HG03108 (cell line): ENCODE results near the gene ZNF22.

Experiments
- ATAC-seq: cut with Tn5 transposase; IDR thresholded peaks from one replicate; pipeline ENCODE4 v1.9.1; 2021; ENCODE audit warnings: moderate library complexity; ENCODE audit not compliant: unreplicated experiment

The ZNF22 gene

GRCh38 chr10:44963772-44964633 lies 36.7 kb upstream of the ZNF22 start:
- ATAC-seq, result no peak

GRCh38 chr10:44965104-44965503 lies 35.6 kb upstream of the ZNF22 start:
- ATAC-seq, result no peak

DNA sequence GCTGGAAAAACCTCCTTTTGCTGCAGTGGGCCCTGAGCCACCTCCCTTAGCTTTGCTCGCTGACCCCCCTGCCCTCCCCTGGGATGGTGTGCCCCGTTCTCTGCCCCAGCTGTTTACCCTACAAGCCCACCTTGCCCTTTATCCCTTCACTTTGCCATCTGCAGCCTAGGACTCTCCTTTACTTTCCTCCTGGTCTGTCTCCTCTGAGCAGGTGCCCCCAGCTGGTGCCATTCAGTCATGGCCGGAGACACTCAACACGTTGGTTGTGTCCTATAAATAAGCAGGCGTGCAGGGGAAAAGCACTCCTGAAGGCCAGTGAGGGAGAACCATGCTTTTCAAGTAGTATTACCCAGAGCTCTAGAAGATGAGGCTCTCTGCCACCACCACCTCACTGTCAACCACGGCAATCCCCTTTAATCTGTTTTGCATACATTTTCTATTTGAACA lies 35.0 kb upstream of the ZNF22 start:
- ATAC-seq, result no peak

DNA sequence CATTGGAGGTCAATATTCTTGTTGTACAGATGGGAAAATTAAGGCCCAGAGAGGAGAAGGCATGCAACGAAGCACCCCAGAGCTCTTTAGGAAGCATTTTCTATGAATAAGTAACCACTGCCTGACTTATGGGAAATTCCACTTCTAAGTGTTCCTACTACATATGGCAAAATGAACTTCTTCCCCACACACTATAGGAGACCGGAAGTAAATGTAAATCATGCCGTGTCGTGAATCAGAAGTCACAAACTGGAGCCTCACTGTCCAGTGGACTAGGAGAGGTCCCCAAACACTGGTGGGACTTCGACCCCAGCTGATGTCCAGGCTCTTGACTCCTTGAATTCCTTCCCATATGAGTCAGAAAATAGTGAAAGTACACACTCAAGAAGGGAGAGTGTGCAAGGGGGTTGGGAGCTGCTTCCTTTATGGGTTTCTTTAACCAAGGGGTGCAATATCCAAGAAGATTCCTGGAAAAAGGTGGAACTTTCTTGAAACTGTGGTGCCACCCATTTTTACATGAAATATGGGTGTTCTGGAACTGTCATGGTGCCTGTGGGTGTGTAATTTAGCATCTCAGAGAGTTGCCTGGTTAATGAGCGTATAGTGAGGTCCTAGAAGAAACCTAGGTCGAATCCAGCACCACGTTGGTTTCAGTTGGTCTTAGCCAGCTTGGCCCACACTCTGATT lies 34.5 kb upstream of the ZNF22 start:
- no peak for ATAC-seq

DNA sequence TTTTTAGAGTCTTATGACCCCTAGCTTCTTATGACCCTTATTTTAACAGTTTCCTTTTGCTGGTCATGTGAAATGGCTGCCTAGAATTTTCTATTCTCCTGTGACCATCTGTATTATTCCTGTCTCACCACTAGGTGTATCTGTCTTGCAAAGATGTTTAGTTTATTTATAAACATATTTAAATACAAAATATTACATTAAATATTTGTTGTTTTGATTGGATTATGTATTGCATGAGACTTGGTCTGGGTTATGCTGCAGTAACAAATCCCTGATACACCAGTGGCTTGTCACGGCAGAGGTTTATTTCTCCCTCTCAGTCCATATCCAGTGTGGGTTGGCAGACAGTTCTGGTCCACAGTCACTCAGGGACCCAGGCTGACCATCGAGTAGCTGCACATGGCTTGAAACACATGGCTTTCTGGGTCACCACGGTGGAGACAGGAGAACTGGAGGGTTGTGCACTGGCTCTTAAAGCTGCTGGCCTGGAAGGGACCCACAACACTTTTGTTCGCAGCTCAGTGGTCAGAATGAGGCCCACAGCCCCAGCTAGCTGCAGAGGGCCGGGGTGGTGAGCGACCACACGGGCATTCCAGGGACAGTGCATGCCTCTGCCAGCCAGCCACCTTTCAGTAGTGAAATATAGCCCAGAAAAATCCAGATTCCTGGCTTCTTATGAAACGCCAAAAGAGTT lies 33.8 kb upstream of the ZNF22 start:
- ATAC-seq, result no peak

DNA sequence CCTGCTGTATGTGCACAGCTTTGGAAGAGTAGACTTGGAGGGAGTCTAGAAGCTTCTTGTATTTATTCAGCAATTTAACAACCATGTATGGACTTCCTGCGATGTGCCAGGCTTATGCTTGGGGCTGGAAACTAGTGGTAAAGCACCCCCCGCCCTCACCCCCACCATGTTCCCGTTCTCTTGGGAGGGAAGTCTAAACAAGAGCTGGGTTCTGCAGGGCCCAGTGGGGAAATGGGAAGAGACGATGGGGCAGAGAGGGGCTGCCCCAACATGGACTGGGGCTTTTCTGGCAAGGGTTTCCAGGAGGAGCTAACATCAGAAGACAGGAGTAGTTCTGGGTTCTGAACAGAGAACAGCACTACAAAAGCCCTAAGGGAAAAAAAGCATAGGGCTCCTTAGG lies 33.1 kb upstream of the ZNF22 start:
- no peak for ATAC-seq

DNA sequence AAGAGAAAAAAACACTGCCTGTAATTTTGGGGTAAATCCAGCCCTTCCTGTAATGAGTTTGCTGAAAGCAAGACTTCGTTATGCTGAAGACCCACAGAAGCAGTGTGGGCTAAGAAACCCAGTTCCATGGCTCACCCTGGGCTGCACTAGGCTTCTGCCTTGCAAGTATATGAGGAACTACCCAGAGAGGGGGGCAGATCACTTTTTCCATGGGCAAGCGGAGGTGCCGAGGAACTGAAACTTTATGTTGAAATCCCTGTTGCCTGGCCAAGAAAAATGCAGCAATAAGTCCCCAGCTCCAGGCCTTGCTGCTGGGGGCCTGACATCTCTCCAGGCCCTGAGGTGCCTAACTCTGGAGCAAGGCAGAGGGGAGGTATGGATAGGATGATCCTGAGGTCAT lies 32.6 kb upstream of the ZNF22 start:
- ATAC-seq, result no peak

- no peak for ATAC-seq
These were observed 32.0 kb upstream of the ZNF22 start for GRCh38 chr10:44968500-44969400.

DNA sequence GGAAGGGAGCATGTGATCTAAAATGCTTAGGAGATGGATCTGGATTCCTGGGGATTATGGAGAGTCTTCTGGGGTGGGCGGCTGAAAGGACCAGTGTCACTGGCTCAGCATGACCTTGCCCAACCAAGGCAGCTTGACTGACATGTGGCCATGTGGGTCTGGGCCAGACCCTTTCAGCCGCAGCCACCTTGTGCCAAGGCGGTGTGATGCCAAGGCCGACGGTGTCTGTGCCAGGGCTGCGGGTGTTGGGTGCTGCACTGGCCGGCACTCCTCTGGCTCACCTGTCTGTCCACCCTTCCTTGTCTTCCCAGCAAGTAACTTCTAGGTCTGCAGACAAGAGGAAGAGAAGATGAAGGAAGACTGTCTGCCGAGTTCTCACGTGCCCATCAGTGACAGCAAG lies 30.9 kb upstream of the ZNF22 start:
- ATAC-seq, result no peak

DNA sequence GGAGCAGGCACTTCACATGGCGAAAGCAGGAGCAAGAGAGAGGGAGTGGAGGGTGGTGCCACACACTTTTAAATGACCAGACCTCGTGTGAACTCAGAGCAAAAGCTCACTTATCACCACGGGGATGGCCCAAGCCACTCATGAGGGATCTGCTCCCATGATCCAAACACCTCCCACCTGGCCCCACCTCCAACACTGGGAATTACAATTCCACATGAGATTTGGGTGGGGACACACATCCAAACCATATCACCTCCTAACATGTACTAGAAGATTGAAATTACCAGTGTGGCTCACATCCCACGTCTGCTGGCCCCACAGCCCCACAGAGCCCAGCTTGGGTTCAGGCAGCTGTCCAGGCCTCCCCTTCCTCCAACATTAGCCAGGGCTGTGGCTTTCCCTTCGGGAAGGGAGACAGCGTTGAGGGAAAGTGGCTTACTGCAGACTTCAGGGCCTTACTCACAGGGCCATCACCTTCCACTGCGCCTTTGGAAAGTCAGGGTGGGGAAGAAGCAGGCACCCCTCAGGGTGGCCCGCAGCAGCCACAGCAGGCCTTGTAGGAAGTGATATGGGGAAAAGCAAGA lies 29.8 kb upstream of the ZNF22 start:
- ATAC-seq, result no peak

DNA sequence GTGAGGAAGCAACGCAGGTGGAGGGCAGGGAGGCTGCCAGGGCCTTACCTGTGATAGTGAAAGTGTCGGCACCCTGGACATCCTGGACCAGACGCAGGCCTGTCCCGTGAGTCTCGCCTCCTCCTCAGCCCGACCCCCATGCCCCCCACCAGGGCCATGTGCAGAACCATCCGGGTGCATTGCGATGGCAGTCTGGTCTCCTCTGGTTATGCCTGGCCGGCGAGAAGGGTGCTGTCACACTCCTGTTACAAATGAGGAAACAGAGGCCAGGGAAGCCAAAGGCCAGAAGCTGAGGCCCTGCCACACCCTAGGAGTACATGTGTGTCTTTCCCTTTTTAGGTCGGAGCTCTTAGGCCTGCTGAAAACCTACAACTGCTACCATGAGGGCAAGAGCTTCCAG lies 29.3 kb upstream of the ZNF22 start:
- no peak for ATAC-seq

- no peak for ATAC-seq
These were observed 28.6 kb upstream of the ZNF22 start for GRCh38 chr10:44971935-44972757.

DNA sequence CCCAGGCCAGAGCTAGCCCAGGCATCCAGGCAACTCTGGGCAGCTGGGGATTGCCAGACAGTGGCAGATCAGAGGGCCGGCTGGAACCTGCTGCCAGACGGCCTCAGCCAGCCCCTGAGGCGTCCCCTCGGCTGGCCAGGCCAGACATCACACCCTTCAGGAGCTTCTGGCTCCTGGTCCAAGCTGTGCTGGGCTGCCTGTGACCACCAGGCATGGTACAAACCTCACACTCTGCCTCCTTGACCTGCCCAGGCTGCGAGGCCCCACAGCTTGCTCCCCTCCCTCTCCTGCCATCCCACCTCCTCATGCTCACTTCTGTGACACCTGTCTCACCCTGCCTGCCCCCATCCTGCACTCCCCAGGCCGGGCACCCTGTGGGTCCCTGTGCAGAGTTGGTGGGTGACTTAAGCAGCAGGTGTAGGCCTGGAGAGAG lies 27.8 kb upstream of the ZNF22 start:
- no peak for ATAC-seq

GRCh38 chr10:44973323-44974081 lies 27.2 kb upstream of the ZNF22 start:
- ATAC-seq, result no peak

DNA sequence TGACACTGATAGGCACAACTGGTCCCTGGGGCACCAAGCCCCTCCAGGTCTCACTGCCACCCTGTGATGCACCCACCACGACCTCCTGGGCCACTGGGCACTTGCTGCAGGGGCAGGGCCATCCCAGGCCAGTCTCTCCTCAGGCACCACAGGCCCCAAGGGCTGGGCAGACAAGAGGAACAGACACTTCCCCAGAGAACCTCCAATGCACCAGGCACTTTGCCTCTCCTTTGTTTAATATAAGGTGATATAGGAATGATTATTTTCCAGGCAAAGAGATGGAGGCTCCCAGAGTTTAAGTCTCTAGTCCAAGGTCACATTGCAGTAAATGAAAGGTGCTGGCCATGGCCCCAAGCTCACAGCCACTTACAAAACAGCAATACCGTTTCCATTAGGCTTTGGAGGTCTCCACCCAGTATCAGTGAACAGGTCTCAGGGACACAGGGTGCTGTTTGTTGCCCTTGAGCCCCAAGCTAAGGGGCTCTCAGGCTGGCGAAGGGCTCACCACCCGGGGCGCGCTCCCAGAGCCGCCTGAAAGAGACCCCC lies 26.6 kb upstream of the ZNF22 start:
- ATAC-seq, result no peak

DNA sequence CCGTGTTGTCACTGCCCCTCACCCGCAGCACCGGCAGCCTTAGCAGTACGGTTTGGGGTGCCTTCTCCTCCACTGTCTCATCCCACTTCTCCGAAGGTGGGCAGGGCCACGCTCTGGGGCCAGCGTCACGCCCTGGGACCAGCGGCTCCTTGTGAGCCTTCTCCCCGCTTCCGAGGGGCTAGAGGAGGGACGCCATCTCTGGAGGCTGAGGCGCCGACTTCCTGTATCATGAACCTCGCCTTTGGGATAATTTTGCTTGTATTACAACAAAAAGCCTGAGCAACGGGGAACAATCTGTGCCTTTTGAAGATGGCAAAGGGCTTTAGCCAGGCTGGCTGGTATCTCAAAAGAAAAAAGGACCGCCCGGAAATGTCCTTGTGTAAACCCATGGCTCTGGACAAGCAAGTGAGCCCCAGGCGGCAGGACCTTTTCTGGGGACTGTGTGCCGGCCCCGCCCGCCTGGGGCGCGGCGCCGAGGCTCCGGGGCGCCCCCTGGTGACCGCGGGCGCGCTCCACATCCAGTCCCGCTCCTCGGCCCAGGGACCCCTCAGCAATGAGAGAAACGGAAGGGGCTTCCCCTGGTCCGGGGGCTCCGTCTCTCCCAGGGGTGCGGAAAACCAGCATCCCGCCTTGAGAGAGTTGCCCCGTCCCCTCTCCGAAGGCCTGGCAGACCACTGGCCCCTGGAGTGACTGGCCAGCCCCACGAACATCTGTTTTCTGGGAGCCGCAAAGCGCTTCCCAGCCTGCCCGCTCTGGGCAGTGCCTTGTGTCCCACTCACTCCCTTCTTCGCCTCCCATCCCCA lies 25.9 kb upstream of the ZNF22 start:
- peak; percentile 51 for ATAC-seq

DNA sequence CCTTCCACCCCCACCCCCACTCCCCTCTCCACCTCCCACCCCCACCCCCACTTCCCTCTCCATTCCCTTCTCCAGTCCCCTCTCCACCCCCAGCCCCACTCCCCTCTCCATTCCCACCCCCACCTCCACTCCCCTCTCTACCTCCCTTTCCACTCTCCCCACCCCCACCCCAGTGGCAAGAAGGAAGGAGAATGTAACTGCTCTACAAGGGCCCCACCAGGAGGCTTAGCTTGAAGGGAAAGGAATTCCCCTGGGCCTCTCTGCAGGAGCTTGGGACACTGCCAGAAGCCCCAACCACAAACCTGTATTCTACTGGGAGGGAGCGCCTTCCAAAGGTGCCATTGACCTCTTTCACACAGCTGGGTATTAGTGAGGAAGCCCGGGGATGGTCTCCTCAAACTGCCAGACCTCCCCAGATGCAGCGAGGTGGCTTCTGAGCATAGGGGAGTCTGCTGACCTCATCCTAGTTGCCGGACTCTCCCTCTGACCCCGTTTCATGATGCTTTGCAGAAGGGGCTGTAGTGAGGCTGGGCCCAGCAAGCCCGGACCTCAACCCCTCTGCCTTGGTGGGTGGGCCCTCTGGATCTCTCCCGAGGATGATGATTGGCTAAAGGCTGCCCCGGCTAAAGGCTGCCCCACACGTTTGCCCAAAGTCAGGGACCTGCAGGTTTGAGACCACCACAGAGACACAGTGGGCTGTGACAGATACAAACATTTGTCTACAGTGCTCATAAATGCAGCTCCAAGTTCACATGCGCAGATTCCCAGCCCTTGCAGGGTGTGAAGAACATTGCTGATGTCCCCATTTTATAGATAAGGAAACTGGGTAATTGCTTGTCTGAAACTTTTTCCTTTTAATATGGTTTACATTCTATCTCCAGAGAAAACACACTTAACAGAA lies 25.0 kb upstream of the ZNF22 start:
- no peak for ATAC-seq
